Activated CD4-positive, alpha-beta T cell treated with anti-CD3 and anti-CD28 coated beads, Interleukin-2, amount 10 ng/mL, durations not matched to agents 7 days and 5 days (primary cell): ENCODE measurements around the gene ELMO3. TPM values are rescaled to one million over a fixed set of nuclear protein-coding genes. Genes with fewer than 3 reads are reported as not detected.

ENCODE experiments used
- CTCF ChIA-PET: fragments of 350-600 bp; sonication (Branson Sonifier 250); formaldehyde crosslinking; loops from one replicate; lab custom pipeline; 2021; ENCODE audit warnings: antibody characterized with exemption; lab: Charles Lee
- POLR2A ChIA-PET: fragments of 350-600 bp; sonication (Branson Sonifier 250); formaldehyde crosslinking; loops from one replicate; lab custom pipeline; 2021; ENCODE audit warnings: antibody characterized with exemption; lab: Charles Lee
- DNase-seq: peaks from one replicate; pipeline ENCODE4 v3.0.0-alpha.2; 2020
- H3K27ac Mint-ChIP-seq: one replicate; pipeline ENCODE4 v1.8.0; 2021; ENCODE audit warnings: mild to moderate bottlenecking, moderate library complexity, mixed read lengths
- H3K27me3 Mint-ChIP-seq: one replicate; pipeline ENCODE4 v1.8.0; 2021; ENCODE audit warnings: mixed read lengths
- H3K36me3 Mint-ChIP-seq: one replicate; pipeline ENCODE4 v1.8.0; 2021; ENCODE audit warnings: low read depth, mixed read lengths
- H3K4me1 Mint-ChIP-seq: one replicate; pipeline ENCODE4 v1.8.0; 2021; ENCODE audit warnings: mixed read lengths
- H3K4me3 Mint-ChIP-seq: one replicate; pipeline ENCODE4 v1.8.0; 2021; ENCODE audit warnings: mild to moderate bottlenecking, moderate library complexity, mixed read lengths
- H3K9me3 Mint-ChIP-seq: one replicate; pipeline ENCODE4 v1.8.0; 2021; ENCODE audit warnings: mixed read lengths
- total RNA-seq, 2 experiments: library from RNA; stranded (reverse); gene quantifications; one replicate each; pipeline ENCODE4 v1.2.3, GENCODE V29; 2021

Gene ELMO3
- total RNA-seq, 2 experiments from 2014 or later = 6.2 to 6.3 TPM

GRCh38 chr16:67166598-67167168, 32.2 kb upstream of the ELMO3 start:
- CTCF ChIA-PET = interaction anchor here (0.8 to 11.2 kb wide), 5 partner anchors 7 to 206 kb away, joined by 3 to 137 read pairs (median 12); partner anchors contain the start of genes CES3, FBXL8 and TRADD
- DNase-seq = no peak
- no peaks in the 10 kb centered on the region for H3K9me3 Mint-ChIP-seq
- H3K36me3 Mint-ChIP-seq = peaks cover 15% of the 10 kb centered on the region
- no peak overlapping the region for H3K27ac Mint-ChIP-seq
- POLR2A ChIA-PET = no interaction called here
- peaks cover 47% of the 10 kb centered on the region for H3K4me1 Mint-ChIP-seq
- no peak overlapping the region for H3K4me3 Mint-ChIP-seq
- H3K27me3 Mint-ChIP-seq = peaks cover 58% of the 10 kb centered on the region

- Mint-ChIP-seq H3K27me3 (peaks cover 61% of the 10 kb centered on the region), H3K36me3 (peaks cover 12% of the 10 kb centered on the region), H3K4me1 (peaks cover 43% of the 10 kb centered on the region)
Measured at GRCh38 chr16:67167588-67167987, 31.3 kb upstream of the ELMO3 start.

DNA sequence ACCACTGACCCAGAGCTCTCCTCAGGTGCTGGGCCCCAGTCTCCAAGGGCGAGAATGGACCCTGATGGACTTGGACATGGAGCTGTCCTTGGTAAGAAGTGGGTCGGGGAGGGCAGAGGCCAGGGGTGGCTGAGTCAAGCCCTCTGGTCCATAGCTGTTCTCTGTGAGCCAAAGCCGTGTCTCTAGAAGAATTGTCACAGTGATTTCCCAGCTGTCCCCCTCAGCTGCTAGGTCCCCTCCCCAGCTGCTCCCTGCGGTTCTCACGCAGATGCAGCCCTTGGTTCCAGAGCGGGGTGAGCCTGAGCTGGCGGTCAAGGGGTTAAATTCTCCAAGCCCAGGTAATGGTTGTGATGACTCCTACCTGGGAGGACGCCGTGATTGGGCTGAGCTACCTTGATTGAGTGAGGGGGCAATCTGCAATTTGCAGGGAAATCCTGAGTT, 29.9 kb upstream of the ELMO3 start:
- DNase-seq = no peak
- ChIA-PET POLR2A (no interaction called here), CTCF (interaction anchor here (1.0 to 11.2 kb wide), 7 partner anchors 8 to 216 kb away, joined by 3 to 137 read pairs (median 6); partner anchors contain the start of genes FBXL8, FHOD1 and TRADD)
- Mint-ChIP-seq H3K9me3 (no peaks in the 10 kb centered on the region), H3K4me1 (peaks cover 48% of the 10 kb centered on the region), H3K27ac (no peak overlapping the region), H3K36me3 (peaks cover 17% of the 10 kb centered on the region), H3K4me3 (no peak overlapping the region), H3K27me3 (peaks cover 69% of the 10 kb centered on the region)

More at GRCh38 chr16:67167588-67167987, 31.3 kb upstream of the ELMO3 start:
- no peak overlapping the region for H3K4me3 Mint-ChIP-seq
- ChIA-PET CTCF (interaction anchor here (0.8 to 11.2 kb wide), 4 partner anchors 8 to 207 kb away, joined by 3 to 137 read pairs (median 17); partner anchors contain the start of genes CES3, FBXL8 and TRADD), POLR2A (no interaction called here)
- H3K9me3 Mint-ChIP-seq = no peaks in the 10 kb centered on the region
- H3K27ac Mint-ChIP-seq = no peak overlapping the region
- DNase-seq = no peak

DNA sequence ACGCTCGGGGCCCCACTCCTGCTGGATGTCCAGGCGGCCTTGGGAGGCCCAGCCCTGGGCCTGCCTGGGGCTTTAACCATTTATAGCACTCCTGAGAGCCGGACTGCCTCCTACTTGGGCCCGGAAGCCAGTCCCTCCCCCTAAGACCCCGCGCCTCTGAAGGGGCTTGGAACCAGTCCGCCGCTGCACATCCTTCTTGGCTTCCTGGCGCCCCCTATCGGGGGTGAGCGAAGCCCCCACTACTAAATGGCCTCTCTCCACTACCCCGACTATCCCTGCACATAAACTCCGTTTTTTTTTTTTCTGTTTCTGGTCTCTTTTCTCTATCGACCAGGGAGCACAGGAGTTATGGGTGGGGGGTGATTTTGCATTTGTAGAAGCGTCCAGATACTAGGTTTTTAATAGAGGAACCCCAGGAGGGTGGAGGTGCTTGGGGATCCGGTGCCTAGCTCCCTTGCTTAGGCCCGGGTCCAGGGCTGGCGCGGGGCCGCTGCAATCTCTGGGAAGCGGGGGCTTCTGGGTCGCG, 29.2 kb upstream of the ELMO3 start:
- Mint-ChIP-seq H3K36me3 (peaks cover 17% of the 10 kb centered on the region), H3K4me3 (peak overlapping the region; percentile 59), H3K9me3 (no peaks in the 10 kb centered on the region), H3K27ac (no peak overlapping the region), H3K4me1 (peaks cover 47% of the 10 kb centered on the region), H3K27me3 (peaks cover 66% of the 10 kb centered on the region)
- ChIA-PET CTCF (interaction anchor here (0.7 to 11.2 kb wide), 9 partner anchors 10 to 216 kb away, joined by 3 to 137 read pairs (median 6); partner anchors contain the start of genes FBXL8, FHOD1 and TRADD), POLR2A (no interaction called here)
- peak; percentile 47 for DNase-seq

GRCh38 chr16:67170168-67170948, 28.6 kb upstream of the ELMO3 start, which contains the start of gene NOL3:
NOL3 (plus strand) TSS chr16:67170538.
- Mint-ChIP-seq H3K36me3 (peaks cover 17% of the 10 kb centered on the region), H3K4me3 (peak within 1 kb of the TSS; percentile 59), H3K4me1 (peaks cover 46% of the 10 kb centered on the region)

GRCh38 chr16:67170949-67171649, 27.8 kb upstream of the ELMO3 start:
- H3K27ac Mint-ChIP-seq = no peak overlapping the region
- peaks cover 58% of the 10 kb centered on the region for H3K27me3 Mint-ChIP-seq

More at GRCh38 chr16:67170168-67170948, 28.6 kb upstream of the ELMO3 start, which contains the start of gene NOL3:
- Mint-ChIP-seq H3K9me3 (no peaks in the 10 kb centered on the region), H3K27me3 (peaks cover 60% of the 10 kb centered on the region), H3K27ac (no peak within 1 kb of the TSS)
- DNase-seq = peak; percentile 46
- ChIA-PET POLR2A (interaction anchor here (1.0 kb wide), 1 partner anchor 12 kb away, joined by 3 read pairs; no protein-coding TSS in a partner anchor), CTCF (interaction anchor here (0.7 to 11.2 kb wide), 8 partner anchors 10 to 217 kb away, joined by 3 to 137 read pairs (median 5); partner anchors contain the start of genes FBXL8, FHOD1 and TRADD)

GRCh38 chr16:67173323-67173722, 25.6 kb upstream of the ELMO3 start:
- DNase-seq = no peak
- Mint-ChIP-seq H3K27ac (peak overlapping the region; percentile 66), H3K27me3 (peaks cover 45% of the 10 kb centered on the region), H3K36me3 (peaks cover 10% of the 10 kb centered on the region), H3K9me3 (no peaks in the 10 kb centered on the region), H3K4me3 (peak overlapping the region; percentile 73), H3K4me1 (peaks cover 54% of the 10 kb centered on the region)
- ChIA-PET CTCF (interaction anchor here (0.6 to 11.2 kb wide), 12 partner anchors 8 to 313 kb away, joined by 3 to 137 read pairs (median 3); partner anchors contain the start of genes FBXL8 and TRADD), POLR2A (interaction anchor here (0.6 kb wide), 1 partner anchor 151 kb away, joined by 3 read pairs; no protein-coding TSS in a partner anchor)

More at GRCh38 chr16:67170949-67171649, 27.8 kb upstream of the ELMO3 start:
- ChIA-PET CTCF (interaction anchor here (0.8 to 11.2 kb wide), 8 partner anchors 10 to 218 kb away, joined by 3 to 137 read pairs (median 5); partner anchors contain the start of genes FBXL8, FHOD1 and TRADD), POLR2A (interaction anchor here (1.0 kb wide), 1 partner anchor 12 kb away, joined by 3 read pairs; no protein-coding TSS in a partner anchor)
- peaks cover 45% of the 10 kb centered on the region for H3K4me1 Mint-ChIP-seq
- H3K9me3 Mint-ChIP-seq = no peaks in the 10 kb centered on the region
- H3K36me3 Mint-ChIP-seq = peaks cover 17% of the 10 kb centered on the region
- no peak for DNase-seq
- peak overlapping the region; percentile 35 for H3K4me3 Mint-ChIP-seq

DNA sequence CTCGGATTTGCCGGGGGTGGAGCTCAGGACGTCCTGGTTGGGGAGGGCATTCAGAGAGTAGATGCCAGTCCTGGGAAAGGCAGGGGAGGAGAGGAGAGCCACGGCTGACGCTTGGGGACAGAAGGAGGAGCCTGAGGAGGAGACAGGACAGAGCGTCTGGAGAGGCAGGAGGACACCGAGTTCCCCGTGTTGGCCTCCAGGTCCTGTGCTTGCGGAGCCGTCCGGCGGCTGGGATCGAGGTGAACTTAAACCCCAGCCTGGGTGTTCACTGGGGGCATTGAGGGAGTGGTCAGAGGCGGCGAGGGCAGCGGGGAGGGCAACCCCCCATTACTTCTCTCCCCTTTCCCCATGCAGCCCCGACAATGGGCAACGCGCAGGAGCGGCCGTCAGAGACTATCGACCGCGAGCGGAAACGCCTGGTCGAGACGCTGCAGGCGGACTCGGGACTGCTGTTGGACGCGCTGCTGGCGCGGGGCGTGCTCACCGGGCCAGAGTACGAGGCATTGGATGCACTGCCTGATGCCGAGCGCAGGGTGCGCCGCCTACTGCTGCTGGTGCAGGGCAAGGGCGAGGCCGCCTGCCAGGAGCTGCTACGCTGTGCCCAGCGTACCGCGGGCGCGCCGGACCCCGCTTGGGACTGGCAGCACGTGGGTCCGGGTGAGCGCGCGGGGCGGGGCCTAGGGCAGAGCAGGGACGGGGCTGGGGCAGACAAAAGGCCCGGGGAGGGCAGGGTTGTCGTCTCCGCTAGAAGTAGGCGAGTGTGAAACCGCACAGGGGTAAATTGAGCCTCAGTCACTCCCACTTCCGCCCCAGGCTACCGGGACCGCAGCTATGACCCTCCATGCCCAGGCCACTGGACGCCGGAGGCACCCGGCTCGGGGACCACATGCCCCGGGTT, 24.9 kb upstream of the ELMO3 start:
- peaks cover 60% of the 10 kb centered on the region for H3K4me1 Mint-ChIP-seq
- ChIA-PET POLR2A (no interaction called here), CTCF (interaction anchor here (0.6 to 11.2 kb wide), 16 partner anchors 9 to 312 kb away, joined by 3 to 137 read pairs (median 4); partner anchors contain the start of genes CES3, FBXL8, MATCAP1 and TRADD)
- peak; percentile 73 for DNase-seq
- H3K27ac Mint-ChIP-seq = peak overlapping the region; percentile 71
- peaks cover 44% of the 10 kb centered on the region for H3K27me3 Mint-ChIP-seq
- H3K36me3 Mint-ChIP-seq = peaks cover 8% of the 10 kb centered on the region
- H3K4me3 Mint-ChIP-seq = peak overlapping the region; percentile 73
- no peaks in the 10 kb centered on the region for H3K9me3 Mint-ChIP-seq

DNA sequence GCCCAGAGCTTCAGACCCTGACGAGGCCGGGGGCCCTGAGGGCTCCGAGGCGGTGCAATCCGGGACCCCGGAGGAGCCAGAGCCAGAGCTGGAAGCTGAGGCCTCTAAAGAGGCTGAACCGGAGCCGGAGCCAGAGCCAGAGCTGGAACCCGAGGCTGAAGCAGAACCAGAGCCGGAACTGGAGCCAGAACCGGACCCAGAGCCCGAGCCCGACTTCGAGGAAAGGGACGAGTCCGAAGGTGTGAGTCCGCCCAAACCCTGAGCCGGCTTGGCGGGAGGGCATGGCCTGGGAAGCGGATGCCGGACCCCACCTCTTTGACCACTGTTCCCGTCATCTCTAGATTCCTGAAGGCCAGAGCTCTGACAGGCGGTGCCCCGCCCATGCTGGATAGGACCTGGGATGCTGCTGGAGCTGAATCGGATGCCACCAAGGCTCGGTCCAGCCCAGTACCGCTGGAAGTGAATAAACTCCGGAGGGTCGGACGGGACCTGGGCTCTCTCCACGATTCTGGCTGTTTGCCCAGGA, 24.2 kb upstream of the ELMO3 start:
- H3K27ac Mint-ChIP-seq = no peak overlapping the region
- no peak overlapping the region for H3K4me3 Mint-ChIP-seq
- DNase-seq = no peak
- CTCF ChIA-PET = interaction anchor here (1.3 to 11.2 kb wide), 13 partner anchors 10 to 279 kb away, joined by 3 to 137 read pairs (median 6); partner anchors contain the start of genes CES3, FBXL8, HSF4 and MATCAP1
- peaks cover 64% of the 10 kb centered on the region for H3K4me1 Mint-ChIP-seq
- H3K27me3 Mint-ChIP-seq = peaks cover 43% of the 10 kb centered on the region
- POLR2A ChIA-PET = no interaction called here
- H3K36me3 Mint-ChIP-seq = peaks cover 8% of the 10 kb centered on the region
- no peaks in the 10 kb centered on the region for H3K9me3 Mint-ChIP-seq

GRCh38 chr16:67176662-67177061, 22.3 kb upstream of the ELMO3 start:
- no peaks in the 10 kb centered on the region for H3K9me3 Mint-ChIP-seq
- peaks cover 28% of the 10 kb centered on the region for H3K27me3 Mint-ChIP-seq
- H3K36me3 Mint-ChIP-seq = peaks cover 8% of the 10 kb centered on the region
- no peak overlapping the region for H3K27ac Mint-ChIP-seq
- ChIA-PET CTCF (interaction anchor here (0.7 to 11.2 kb wide), 10 partner anchors 8 to 223 kb away, joined by 3 to 137 read pairs (median 6); partner anchors contain the start of genes FBXL8, HSF4, MATCAP1 and TRADD), POLR2A (no interaction called here)
- peaks cover 50% of the 10 kb centered on the region for H3K4me1 Mint-ChIP-seq
- no peak for DNase-seq
- H3K4me3 Mint-ChIP-seq = no peak overlapping the region
